ENCODE data around the gene TIAL1. TPM values are rescaled to one million over a fixed set of nuclear protein-coding genes. Genes with fewer than 3 reads are reported as not detected.

Gene TIAL1
- total and polyA plus RNA-seq, 2 of the 13 experiments (the other 11 are each of a cell fraction or from before 2014, with no cell fraction given): 31.5 to 148 TPM

DNA sequence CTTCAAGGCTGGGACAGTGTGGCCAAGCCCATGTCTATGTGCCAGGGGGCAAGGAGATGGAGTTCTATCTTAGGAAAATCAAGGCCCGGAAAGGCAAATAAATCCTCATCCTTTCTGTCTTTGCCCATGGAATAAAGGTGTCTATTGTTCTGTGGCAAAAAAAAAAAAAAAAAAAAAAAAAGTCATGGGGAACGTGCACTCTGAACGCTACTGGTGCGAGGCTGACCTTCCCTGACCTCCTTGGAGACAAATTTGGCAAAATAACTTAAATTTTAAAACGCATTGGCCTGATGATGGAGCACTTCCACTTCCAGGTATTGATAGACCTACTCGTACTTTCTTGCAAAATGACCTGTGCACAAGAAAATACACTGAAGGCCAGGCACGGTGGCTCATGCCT lies 42.2 kb upstream of the TIAL1 start (continued):
- TF ChIP-seq SOX5 (CRISPR knock-in tag; IDR thresholded peaks at IDR 0.05; ENCODE audit: borderline replicate concordance) (peak; percentile 47; the same call in 1 of the 2 replicates), ZNF333 (CRISPR knock-in tag; IDR thresholded peaks at IDR 0.05; ENCODE audit: borderline replicate concordance) (no peak), HDAC1 (CRISPR knock-in tag; IDR thresholded peaks at IDR 0.05) (0 out of 2 replicates have a peak, but pooled peaks have one; percentile 36), ZNF20 (CRISPR knock-in tag; IDR thresholded peaks at IDR 0.05) (no peak), CENPT (CRISPR knock-in tag; IDR thresholded peaks at IDR 0.05; ENCODE audit: low read depth) (no peak), ZNF451 (CRISPR knock-in tag; IDR thresholded peaks at IDR 0.05) (no peak), ZNF598 (CRISPR knock-in tag; IDR thresholded peaks at IDR 0.05; ENCODE audit: borderline replicate concordance) (no peak), RXRB (CRISPR knock-in tag; IDR thresholded peaks at IDR 0.05; ENCODE audit: borderline replicate concordance) (peak; percentile 58; the same call in 1 of the 2 replicates), FOXK1 (CRISPR knock-in tag; IDR thresholded peaks at IDR 0.05; ENCODE audit: borderline replicate concordance, low read depth) (no peak), SOX6 (IDR thresholded peaks at IDR 0.05) (no peak), SOX6 (CRISPR knock-in tag; IDR thresholded peaks at IDR 0.05) (peak; percentile 38; the same call in 1 of the 2 replicates), ZFYVE20 (CRISPR knock-in tag; IDR thresholded peaks at IDR 0.05; ENCODE audit: borderline replicate concordance, low read depth) (no peak), ZNF160 (CRISPR knock-in tag; IDR thresholded peaks at IDR 0.05) (no peak), NR2F2 (IDR thresholded peaks at IDR 0.05; ENCODE audit: borderline replicate concordance, low read depth) (peak; percentile 75), NCOA2 (CRISPR knock-in tag; IDR thresholded peaks at IDR 0.05) (0 out of 2 replicates have a peak, but pooled peaks have one; percentile 29), SRF (IDR thresholded peaks at IDR 0.05; ENCODE audit: low read depth, low read length) (0 out of 2 replicates have a peak, but pooled peaks have one; percentile 10), ZSCAN31 (CRISPR knock-in tag; IDR thresholded peaks at IDR 0.05; ENCODE audit: low read depth) (no peak), CREM (IDR thresholded peaks at IDR 0.05) (no peak), CREM (CRISPR knock-in tag; IDR thresholded peaks at IDR 0.05) (no peak), RXRA (CRISPR knock-in tag; IDR thresholded peaks at IDR 0.05) (peak; percentile 65; the same call in 1 of the 2 replicates), CCAR2 (optimal IDR thresholded peaks at IDR 0.05; ENCODE audit: low read depth, low read length) (no peak)
- TF ChIP-seq, protein P1, sequence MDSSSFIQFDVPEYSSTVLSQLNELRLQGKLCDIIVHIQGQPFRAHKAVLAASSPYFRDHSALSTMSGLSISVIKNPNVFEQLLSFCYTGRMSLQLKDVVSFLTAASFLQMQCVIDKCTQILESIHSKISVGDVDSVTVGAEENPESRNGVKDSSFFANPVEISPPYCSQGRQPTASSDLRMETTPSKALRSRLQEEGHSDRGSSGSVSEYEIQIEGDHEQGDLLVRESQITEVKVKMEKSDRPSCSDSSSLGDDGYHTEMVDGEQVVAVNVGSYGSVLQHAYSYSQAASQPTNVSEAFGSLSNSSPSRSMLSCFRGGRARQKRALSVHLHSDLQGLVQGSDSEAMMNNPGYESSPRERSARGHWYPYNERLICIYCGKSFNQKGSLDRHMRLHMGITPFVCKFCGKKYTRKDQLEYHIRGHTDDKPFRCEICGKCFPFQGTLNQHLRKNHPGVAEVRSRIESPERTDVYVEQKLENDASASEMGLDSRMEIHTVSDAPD (CRISPR knock-in tag; IDR thresholded peaks at IDR 0.05): 0 out of 2 replicates have a peak, but pooled peaks have one; percentile 32
- TF ChIP-seq, protein P2, sequence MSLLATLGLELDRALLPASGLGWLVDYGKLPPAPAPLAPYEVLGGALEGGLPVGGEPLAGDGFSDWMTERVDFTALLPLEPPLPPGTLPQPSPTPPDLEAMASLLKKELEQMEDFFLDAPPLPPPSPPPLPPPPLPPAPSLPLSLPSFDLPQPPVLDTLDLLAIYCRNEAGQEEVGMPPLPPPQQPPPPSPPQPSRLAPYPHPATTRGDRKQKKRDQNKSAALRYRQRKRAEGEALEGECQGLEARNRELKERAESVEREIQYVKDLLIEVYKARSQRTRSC (CRISPR knock-in tag; IDR thresholded peaks at IDR 0.05; ENCODE audit: low read depth): no peak
- TF ChIP-seq, protein P3, sequence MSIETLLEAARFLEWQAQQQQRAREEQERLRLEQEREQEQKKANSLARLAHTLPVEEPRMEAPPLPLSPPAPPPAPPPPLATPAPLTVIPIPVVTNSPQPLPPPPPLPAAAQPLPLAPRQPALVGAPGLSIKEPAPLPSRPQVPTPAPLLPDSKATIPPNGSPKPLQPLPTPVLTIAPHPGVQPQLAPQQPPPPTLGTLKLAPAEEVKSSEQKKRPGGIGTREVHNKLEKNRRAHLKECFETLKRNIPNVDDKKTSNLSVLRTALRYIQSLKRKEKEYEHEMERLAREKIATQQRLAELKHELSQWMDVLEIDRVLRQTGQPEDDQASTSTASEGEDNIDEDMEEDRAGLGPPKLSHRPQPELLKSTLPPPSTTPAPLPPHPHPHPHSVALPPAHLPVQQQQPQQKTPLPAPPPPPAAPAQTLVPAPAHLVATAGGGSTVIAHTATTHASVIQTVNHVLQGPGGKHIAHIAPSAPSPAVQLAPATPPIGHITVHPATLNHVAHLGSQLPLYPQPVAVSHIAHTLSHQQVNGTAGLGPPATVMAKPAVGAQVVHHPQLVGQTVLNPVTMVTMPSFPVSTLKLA (IDR thresholded peaks at IDR 0.05): no peak
- TF ChIP-seq, protein P4, sequence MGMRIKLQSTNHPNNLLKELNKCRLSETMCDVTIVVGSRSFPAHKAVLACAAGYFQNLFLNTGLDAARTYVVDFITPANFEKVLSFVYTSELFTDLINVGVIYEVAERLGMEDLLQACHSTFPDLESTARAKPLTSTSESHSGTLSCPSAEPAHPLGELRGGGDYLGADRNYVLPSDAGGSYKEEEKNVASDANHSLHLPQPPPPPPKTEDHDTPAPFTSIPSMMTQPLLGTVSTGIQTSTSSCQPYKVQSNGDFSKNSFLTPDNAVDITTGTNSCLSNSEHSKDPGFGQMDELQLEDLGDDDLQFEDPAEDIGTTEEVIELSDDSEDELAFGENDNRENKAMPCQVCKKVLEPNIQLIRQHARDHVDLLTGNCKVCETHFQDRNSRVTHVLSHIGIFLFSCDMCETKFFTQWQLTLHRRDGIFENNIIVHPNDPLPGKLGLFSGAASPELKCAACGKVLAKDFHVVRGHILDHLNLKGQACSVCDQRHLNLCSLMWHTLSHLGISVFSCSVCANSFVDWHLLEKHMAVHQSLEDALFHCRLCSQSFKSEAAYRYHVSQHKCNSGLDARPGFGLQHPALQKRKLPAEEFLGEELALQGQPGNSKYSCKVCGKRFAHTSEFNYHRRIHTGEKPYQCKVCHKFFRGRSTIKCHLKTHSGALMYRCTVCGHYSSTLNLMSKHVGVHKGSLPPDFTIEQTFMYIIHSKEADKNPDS (CRISPR knock-in tag; IDR thresholded peaks at IDR 0.05): no peak
- TF ChIP-seq, protein P5, sequence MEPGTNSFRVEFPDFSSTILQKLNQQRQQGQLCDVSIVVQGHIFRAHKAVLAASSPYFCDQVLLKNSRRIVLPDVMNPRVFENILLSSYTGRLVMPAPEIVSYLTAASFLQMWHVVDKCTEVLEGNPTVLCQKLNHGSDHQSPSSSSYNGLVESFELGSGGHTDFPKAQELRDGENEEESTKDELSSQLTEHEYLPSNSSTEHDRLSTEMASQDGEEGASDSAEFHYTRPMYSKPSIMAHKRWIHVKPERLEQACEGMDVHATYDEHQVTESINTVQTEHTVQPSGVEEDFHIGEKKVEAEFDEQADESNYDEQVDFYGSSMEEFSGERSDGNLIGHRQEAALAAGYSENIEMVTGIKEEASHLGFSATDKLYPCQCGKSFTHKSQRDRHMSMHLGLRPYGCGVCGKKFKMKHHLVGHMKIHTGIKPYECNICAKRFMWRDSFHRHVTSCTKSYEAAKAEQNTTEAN (CRISPR knock-in tag; conservative IDR thresholded peaks at IDR 0.05): no peak

Data from HepG2 (cell line).